Breast epithelium (tissue), 4 donors: ENCODE data around the gene EPPIN. TPM values are rescaled to one million over a fixed set of nuclear protein-coding genes. Genes with fewer than 3 reads are reported as not detected.
"Not testable (repeated sequence)": the region's sequence is repeated elsewhere in the genome, so short reads cannot be mapped to it uniquely, and the experiment has no call there.

ENCODE experiments used
- DNase-seq, 2 donors: peaks; one replicate each; pipeline ENCODE4 v3.0.0-alpha.2; 2019; ENCODE audit warnings: low spot score in 2 of 2
- H3K27ac ChIP-seq, 2 donors: fragments of 200-600 bp; sonication (generic) in 1 of 2; one replicate each; pipeline ENCODE4 v1.5.1; 2016 to 2019; ENCODE audit warnings: mild to moderate bottlenecking in 1 of 2
- H3K27me3 ChIP-seq, 2 donors: fragments of 200-600 bp; sonication (generic) in 1 of 2; one replicate each; pipeline versions ENCODE4 v1.5.1 to v1.6.0; 2017 to 2019; ENCODE audit warnings: control low read depth in 1 of 2, mild to moderate bottlenecking in 1 of 2
- H3K36me3 ChIP-seq: fragments of 200-600 bp; one replicate; pipeline ENCODE4 v1.5.1; 2019
- H3K4me1 ChIP-seq, 2 donors: fragments of 200-600 bp; sonication (generic); one replicate each; pipeline ENCODE4 v1.5.1; 2016 to 2019; ENCODE audit warnings: control low read depth in 1 of 2
- H3K4me3 ChIP-seq, 3 donors: fragments of 200-600 bp; sonication (generic); 1 replicate in 2 of 3; 2 replicates in 1 of 3; pipeline ENCODE4 v1.5.1; 2016 to 2019; ENCODE audit warnings: mild to moderate bottlenecking in 3 of 3, moderate library complexity in 2 of 3
- H3K9me3 ChIP-seq, 2 donors: fragments of 200-600 bp; sonication (generic) in 1 of 2; one replicate each; pipeline ENCODE4 v1.5.1; 2016 to 2019; ENCODE audit warnings: control low read depth in 1 of 2
- CTCF ChIP-seq, 3 donors: fragments of 450-650 bp; IDR thresholded peaks; one replicate each; pipeline ENCODE4 v1.5.1; 2016 to 2017; ENCODE audit warnings: antibody characterized with exemption in 3 of 3, mild to moderate bottlenecking in 3 of 3, moderate library complexity in 3 of 3
- POLR2A ChIP-seq: fragments of 450-650 bp; IDR thresholded peaks from one replicate; pipeline ENCODE4 v1.6.1; 2016; ENCODE audit warnings: antibody characterized with exemption, mild to moderate bottlenecking, moderate library complexity
- POLR2AphosphoS5 ChIP-seq, 3 donors: sonication (generic); formaldehyde crosslinking; IDR thresholded peaks; one replicate each; pipeline ENCODE4 v1.6.1; 2017; ENCODE audit warnings: antibody characterized with exemption in 3 of 3
- intact Hi-C: fragments of 100-400 bp; cut with DNase I; formaldehyde crosslinking; loops from one replicate; pipeline ENCODE4 v1.15.1; 2023; ENCODE audit warnings: low total_unique reads
- total RNA-seq, 3 donors: library from RNA; depleted of rRNA; stranded (reverse); fragments of >200 nt; gene quantifications; one replicate each; pipeline ENCODE4 v1.1.0, GENCODE V29; 2016

The EPPIN gene
- total RNA-seq, 3 donors from 2014 or later = not detected

GRCh38 chr20:45588800-45589199 is 41.6 kb upstream of the EPPIN start:
- intact Hi-C loops = no loop called here

GRCh38 chr20:45585986-45586385 is 38.8 kb upstream of the EPPIN start:
- H3K27ac ChIP-seq, intact Hi-C loops, H3K4me1 ChIP-seq, H3K36me3 ChIP-seq, H3K4me3 ChIP-seq, H3K27me3 ChIP-seq, DNase-seq, H3K9me3 ChIP-seq: not testable (repeated sequence)

More at GRCh38 chr20:45588800-45589199, 41.6 kb upstream of the EPPIN start:
- peaks cover 0 to 5% of the 10 kb centered on the region in 2 donors for H3K9me3 ChIP-seq
- H3K4me1 ChIP-seq = no peaks in the 10 kb centered on the region
- H3K4me3 ChIP-seq = no peak overlapping the region
- TF ChIP-seq POLR2A = no peak
- TF ChIP-seq CTCF (IDR thresholded peaks at IDR 0.05) = no peak
- TF ChIP-seq POLR2AphosphoS5 (IDR thresholded peaks at IDR 0.05) = no peak
- H3K27me3 ChIP-seq = no peaks in the 10 kb centered on the region
- H3K27ac ChIP-seq = no peak overlapping the region
- H3K36me3 ChIP-seq = no peaks in the 10 kb centered on the region
- no peak for DNase-seq

GRCh38 chr20:45584294-45584693 is 37.1 kb upstream of the EPPIN start:
- H3K36me3 ChIP-seq, H3K27ac ChIP-seq, intact Hi-C loops, H3K4me3 ChIP-seq, H3K4me1 ChIP-seq, H3K9me3 ChIP-seq, DNase-seq, H3K27me3 ChIP-seq: not testable (repeated sequence)

- Histone ChIP-seq H3K36me3 (no peaks in the 10 kb centered on the region), H3K27me3 (no peaks in the 10 kb centered on the region), H3K9me3 (no peaks in the 10 kb centered on the region), H3K4me3 (no peak overlapping the region), H3K4me1 (no peaks in the 10 kb centered on the region), H3K27ac (no peak overlapping the region)
- intact Hi-C loops = no loop called here
- no peak for DNase-seq
- TF ChIP-seq CTCF (IDR thresholded peaks at IDR 0.05) = no peak
- no peak for TF ChIP-seq POLR2AphosphoS5 (IDR thresholded peaks at IDR 0.05)
These were observed 36.3 kb upstream of the EPPIN start for GRCh38 chr20:45583502-45583901.

- TF ChIP-seq POLR2A = no peak
- no peak for TF ChIP-seq CTCF (IDR thresholded peaks at IDR 0.05)
- TF ChIP-seq POLR2AphosphoS5 (IDR thresholded peaks at IDR 0.05) = no peak
- no peak for DNase-seq
- no peak overlapping the region for H3K4me3 ChIP-seq
- intact Hi-C loops = no loop called here
- H3K27ac ChIP-seq = no peak overlapping the region
- H3K36me3 ChIP-seq = no peaks in the 10 kb centered on the region
- no peaks in the 10 kb centered on the region for H3K9me3 ChIP-seq
- no peaks in the 10 kb centered on the region for H3K27me3 ChIP-seq
- H3K4me1 ChIP-seq = no peaks in the 10 kb centered on the region
These were observed 34.5 kb upstream of the EPPIN start for GRCh38 chr20:45581702-45582101.

GRCh38 chr20:45579184-45579583 is 32.0 kb upstream of the EPPIN start, which contains the start of gene WFDC8:
TSS of gene WFDC8 (minus strand) at chr20:45579284. CDS start at chr20:45579247, 37 bp downstream.
- no peak for TF ChIP-seq CTCF (IDR thresholded peaks at IDR 0.05)
- TF ChIP-seq POLR2A = no peak
- no peak for TF ChIP-seq POLR2AphosphoS5 (IDR thresholded peaks at IDR 0.05)
- DNase-seq = no peak
- Histone ChIP-seq H3K4me3 (no peak within 1 kb of the TSS), H3K36me3 (no peaks in the 10 kb centered on the region), H3K4me1 (no peaks in the 10 kb centered on the region), H3K27ac (no peak within 1 kb of the TSS), H3K9me3 (no peaks in the 10 kb centered on the region), H3K27me3 (no peaks in the 10 kb centered on the region)
- intact Hi-C loops = no loop called here
